Upper lobe of left lung (tissue), 6 donors: Measurements from ENCODE around the gene TCTN1. TPM values are rescaled to one million over a fixed set of nuclear protein-coding genes. Genes with fewer than 3 reads are reported as not detected.

Experiments
- ATAC-seq, 2 donors: fragments of 200-7000 bp; cut with Tn5 transposase; one replicate each; pipeline ENCODE4 v1.9.1; 2022; ENCODE audit warnings: mild to moderate bottlenecking in 2 of 2, moderate library complexity in 2 of 2; ENCODE audit not compliant: low FRiP score in 2 of 2
- DNase-seq, 2 donors: peaks; one replicate each; pipeline ENCODE4 v3.0.0-alpha.2; 2019 to 2020
- H3K27ac ChIP-seq, 4 donors: fragments of 200-600 bp; sonication (generic); one replicate each; pipeline ENCODE4 v1.5.1; 2016 to 2019
- H3K27me3 ChIP-seq, 4 donors: fragments of 200-600 bp; sonication (generic); one replicate each; pipeline ENCODE4 v1.5.1; 2017 to 2019
- H3K36me3 ChIP-seq, 4 donors: fragments of 200-600 bp; sonication (generic); one replicate each; pipeline ENCODE4 v1.5.1; 2016 to 2019
- H3K4me1 ChIP-seq, 4 donors: fragments of 200-600 bp; sonication (generic); one replicate each; pipeline ENCODE4 v1.5.1; 2018 to 2019
- H3K4me3 ChIP-seq, 4 donors: fragments of 200-600 bp; sonication (generic); one replicate each; pipeline ENCODE4 v1.5.1; 2017 to 2019; ENCODE audit warnings: mild to moderate bottlenecking in 2 of 4, moderate library complexity in 1 of 4
- H3K9me3 ChIP-seq, 4 donors: fragments of 200-600 bp; sonication (generic); one replicate each; pipeline ENCODE4 v1.5.1; 2018 to 2019
- CTCF ChIP-seq, 6 experiments: fragments of 450-650 bp in 4 of 6; fragments of 200-600 bp in 2 of 6; sonication (generic) in 2 of 6; IDR thresholded peaks; one replicate each; pipeline ENCODE4 v1.5.1; 2016 to 2019; ENCODE audit warnings: antibody characterized with exemption in 6 of 6
- EP300 ChIP-seq, 4 donors: sonication (generic); formaldehyde crosslinking; IDR thresholded peaks; one replicate each; pipeline ENCODE4 v1.5.1; 2017; ENCODE audit warnings: antibody characterized with exemption in 4 of 4, control low read depth in 2 of 4
- POLR2A ChIP-seq, 4 donors: fragments of 450-650 bp; IDR thresholded peaks; one replicate each; pipeline ENCODE4 v1.5.1; 2016 to 2017; ENCODE audit warnings: antibody characterized with exemption in 4 of 4, mild to moderate bottlenecking in 2 of 4
- POLR2AphosphoS5 ChIP-seq, 2 donors: sonication (generic); formaldehyde crosslinking; IDR thresholded peaks; one replicate each; pipeline ENCODE4 v1.5.1; 2017; ENCODE audit warnings: antibody characterized with exemption in 2 of 2
- WGBS, 2 donors: methylation state at CpG; one replicate each; pipeline ENCODE4 v1.1.5; 2017 to 2018; 5-methylcytosine and 5-hydroxymethylcytosine counted together
- total RNA-seq, 6 donors: library from RNA; depleted of rRNA in 4 of 6; stranded (reverse); fragments of >200 nt in 4 of 6; gene quantifications; one replicate each; pipeline versions ENCODE4 v1.1.0 to v1.2.1, GENCODE V29; 2016 to 2021
- donor health status: DM: no; HTN: no; CAD: no; lungs with moderate emphysema.
- donor health status: DM: no; HTN: yes; CAD: no; lungs with severe emphysema.

Gene TCTN1
- total RNA-seq, 6 donors from 2014 or later, result 21.6 to 50.8 (median 42.6) TPM

GRCh38 chr12:110667671-110668070 is 53.7 kb downstream of the TCTN1 start:
- Histone ChIP-seq H3K4me1 (no peaks in the 10 kb centered on the region), H3K9me3 (peaks cover 0 to 15% (median 9%) of the 10 kb centered on the region in 4 donors), H3K27ac (no peak overlapping the region), H3K4me3 (no peak overlapping the region), H3K36me3 (no peaks in the 10 kb centered on the region), H3K27me3 (no peaks in the 10 kb centered on the region)
- no peak for DNase-seq
- ATAC-seq, result no peak
- no peak for TF ChIP-seq EP300 (IDR thresholded peaks at IDR 0.05)
- no peak for TF ChIP-seq POLR2AphosphoS5 (IDR thresholded peaks at IDR 0.05)
- TF ChIP-seq POLR2A (IDR thresholded peaks at IDR 0.05), result no peak
- no peak for TF ChIP-seq CTCF (IDR thresholded peaks at IDR 0.05)
- 95 to 99% methylated on average over 3 of the region's 3 CpGs for WGBS, 2 donors

- no peak for TF ChIP-seq EP300 (IDR thresholded peaks at IDR 0.05)
These were observed 54.7 kb downstream of the TCTN1 start for GRCh38 chr12:110668480-110669192.

GRCh38 chr12:110669193-110669502 is 55.2 kb downstream of the TCTN1 start:
- no peak for ATAC-seq
- 61 to 67% methylated on average over 5 of the region's 5 CpGs for WGBS, 2 donors
- Histone ChIP-seq H3K27me3 (no peaks in the 10 kb centered on the region), H3K9me3 (peaks cover 0 to 15% (median 9%) of the 10 kb centered on the region in 4 donors), H3K4me3 (no peak overlapping the region), H3K36me3 (no peaks in the 10 kb centered on the region), H3K27ac (no peak overlapping the region), H3K4me1 (no peaks in the 10 kb centered on the region)
- no peak for DNase-seq
- TF ChIP-seq CTCF (IDR thresholded peaks at IDR 0.05) (no peak), POLR2AphosphoS5 (IDR thresholded peaks at IDR 0.05) (no peak), POLR2A (IDR thresholded peaks at IDR 0.05) (no peak), EP300 (IDR thresholded peaks at IDR 0.05) (no peak)

More at GRCh38 chr12:110668480-110669192, 54.7 kb downstream of the TCTN1 start:
- Histone ChIP-seq H3K9me3 (peaks cover 0 to 15% (median 9%) of the 10 kb centered on the region in 4 donors), H3K27me3 (no peaks in the 10 kb centered on the region), H3K4me3 (no peak overlapping the region), H3K36me3 (no peaks in the 10 kb centered on the region), H3K27ac (no peak overlapping the region), H3K4me1 (no peaks in the 10 kb centered on the region)
- WGBS, 2 donors, result 94 to 96% methylated on average over 12 of the region's 12 CpGs
- DNase-seq, result no peak
- ATAC-seq, result no peak

GRCh38 chr12:110670161-110670701 is 56.3 kb downstream of the TCTN1 start:
- peaks cover 0 to 8% (median 3%) of the 10 kb centered on the region in 4 donors for H3K9me3 ChIP-seq
- H3K27me3 ChIP-seq, result no peaks in the 10 kb centered on the region
- TF ChIP-seq CTCF (IDR thresholded peaks at IDR 0.05) (no peak), EP300 (IDR thresholded peaks at IDR 0.05) (no peak), POLR2A (IDR thresholded peaks at IDR 0.05) (no peak), POLR2AphosphoS5 (IDR thresholded peaks at IDR 0.05) (no peak)
- no peaks in the 10 kb centered on the region for H3K36me3 ChIP-seq
- no peak overlapping the region for H3K27ac ChIP-seq
- no peak overlapping the region for H3K4me3 ChIP-seq
- H3K4me1 ChIP-seq, result no peaks in the 10 kb centered on the region
- DNase-seq, result no peak
- no peak for ATAC-seq
- 52 to 57% methylated on average over 4 of the region's 4 CpGs for WGBS, 2 donors

- ATAC-seq (no peak), DNase-seq (no peak)
- H3K4me3 ChIP-seq, result no peak overlapping the region
- peaks cover 0 to 11% (median 2%) of the 10 kb centered on the region in 4 donors for H3K4me1 ChIP-seq
- no peak overlapping the region for H3K27ac ChIP-seq
- H3K27me3 ChIP-seq, result no peaks in the 10 kb centered on the region
- TF ChIP-seq CTCF (IDR thresholded peaks at IDR 0.05) (no peak), POLR2A (IDR thresholded peaks at IDR 0.05) (no peak), EP300 (IDR thresholded peaks at IDR 0.05) (no peak), POLR2AphosphoS5 (IDR thresholded peaks at IDR 0.05) (no peak)
- H3K9me3 ChIP-seq, result no peaks in the 10 kb centered on the region
- no peaks in the 10 kb centered on the region for H3K36me3 ChIP-seq
- 81 to 90% methylated on average over 4 of the region's 4 CpGs for whole genome bisulfite sequencing, 2 donors
These were observed 62.2 kb downstream of the TCTN1 start for GRCh38 chr12:110676171-110676570.
